HEK293 (cell line): ENCODE results near the gene HOTAIR.

Experiments used
- CTCF ChIA-PET: fragments of 350-600 bp; formaldehyde crosslinking; extraction: SDS; loops from one replicate; lab custom pipeline; 2021; ENCODE audit warnings: antibody characterized with exemption; lab: Yijun Ruan, JAX
- POLR2A ChIA-PET: fragments of 300-600 bp; formaldehyde crosslinking; extraction: SDS; loops from one replicate; lab custom pipeline; 2020; ENCODE audit warnings: antibody characterized with exemption, inconsistent platforms; lab: Yijun Ruan, JAX
- H3K27ac ChIP-seq: fragments of 200-500 bp; sonication (Bioruptor generic); 2 replicates; pipeline ENCODE4 v1.5.1; 2014; ENCODE audit warnings: low read depth, low read length, control low read depth, inconsistent platforms; ENCODE audit errors: extremely low read depth
- H3K36me3 ChIP-seq, 2 experiments: fragments of 200-500 bp in 1 of 2; sonication (Bioruptor generic) in 1 of 2; 1 replicate in 1 of 2; 2 replicates in 1 of 2; pipeline ENCODE4 v1.5.1; 2014 to 2017; ENCODE audit warnings: inconsistent platforms in 2 of 2, low read length in 2 of 2; ENCODE audit not compliant: control insufficient read depth in 2 of 2, insufficient read depth in 1 of 2
- H3K4me1 ChIP-seq: fragments of 200-500 bp; sonication (Bioruptor generic); 2 replicates; pipeline ENCODE4 v1.5.1; 2014; ENCODE audit warnings: mild to moderate bottlenecking, low read length, inconsistent platforms; ENCODE audit not compliant: control insufficient read depth, insufficient read depth
- H3K4me3 ChIP-seq: 2 replicates; pipeline ENCODE4 v1.5.1; 2011; ENCODE audit warnings: low read depth, mild to moderate bottlenecking, control low read depth, low read length, moderate library complexity
- H3K9me3 ChIP-seq: fragments of 200-500 bp; sonication (Bioruptor generic); 2 replicates; pipeline ENCODE4 v1.5.1; 2014; ENCODE audit warnings: low read depth, low read length, inconsistent platforms; ENCODE audit not compliant: control insufficient read depth, insufficient read depth
- GLI4 ChIP-seq: fragments of 450-650 bp; formaldehyde crosslinking; IDR thresholded peaks from 2 replicates; pipeline ENCODE4 v1.5.1; 2016; ENCODE audit warnings: missing biosample characterization, missing genetic modification characterization
- GLIS1 ChIP-seq: fragments of 450-650 bp; formaldehyde crosslinking; IDR thresholded peaks from 2 replicates; pipeline ENCODE4 v1.5.1; 2016; ENCODE audit warnings: missing biosample characterization, missing genetic modification characterization
- HOXA7 ChIP-seq: sonication (generic); formaldehyde crosslinking; IDR thresholded peaks from 2 replicates; pipeline ENCODE4 v1.8.1; 2022; ENCODE audit warnings: missing genetic modification reagents, borderline replicate concordance
- HOXD13 ChIP-seq: sonication (generic); formaldehyde crosslinking; IDR thresholded peaks from 2 replicates; pipeline ENCODE4 v1.8.0; 2022; ENCODE audit warnings: missing genetic modification reagents, borderline replicate concordance
- PRDM10 ChIP-seq: fragments of 450-650 bp; formaldehyde crosslinking; IDR thresholded peaks from 2 replicates; pipeline ENCODE4 v1.5.1; 2016; ENCODE audit warnings: missing biosample characterization, missing genetic modification characterization
- SCRT2 ChIP-seq: fragments of 450-650 bp; formaldehyde crosslinking; IDR thresholded peaks from 2 replicates; pipeline ENCODE4 v1.5.1; 2016; ENCODE audit warnings: missing biosample characterization, missing genetic modification characterization
- SP7 ChIP-seq: fragments of 450-650 bp; formaldehyde crosslinking; IDR thresholded peaks from 2 replicates; pipeline ENCODE4 v1.5.1; 2016; ENCODE audit warnings: missing biosample characterization, missing genetic modification characterization
- TRIM28 ChIP-seq: IDR thresholded peaks from 2 replicates; pipeline ENCODE4 v1.6.1; 2011; ENCODE audit warnings: low read length, control low read depth, borderline replicate concordance
- ZBTB17 ChIP-seq: fragments of 450-650 bp; formaldehyde crosslinking; IDR thresholded peaks from 2 replicates; pipeline ENCODE4 v1.5.1; 2016; ENCODE audit warnings: missing biosample characterization, missing genetic modification characterization
- ZFP3 ChIP-seq: fragments of 450-650 bp; formaldehyde crosslinking; IDR thresholded peaks from 2 replicates; pipeline ENCODE4 v1.5.1; 2016; ENCODE audit warnings: low read depth, missing biosample characterization, missing genetic modification characterization
- ZNF138 ChIP-seq: fragments of 450-650 bp; formaldehyde crosslinking; IDR thresholded peaks from 2 replicates; pipeline ENCODE4 v1.5.1; 2016; ENCODE audit warnings: missing biosample characterization, missing genetic modification characterization, borderline replicate concordance
- ZNF169 ChIP-seq: fragments of 450-650 bp; formaldehyde crosslinking; IDR thresholded peaks from 2 replicates; pipeline ENCODE4 v1.5.1; 2016; ENCODE audit warnings: missing biosample characterization, missing genetic modification characterization
- ZNF184 ChIP-seq: fragments of 450-650 bp; IDR thresholded peaks from 2 replicates; pipeline ENCODE4 v1.5.1; 2018; ENCODE audit warnings: missing biosample characterization, mild to moderate bottlenecking, missing genetic modification characterization
- ZNF214 ChIP-seq: fragments of 450-650 bp; formaldehyde crosslinking; IDR thresholded peaks from 2 replicates; pipeline ENCODE4 v1.5.1; 2017; ENCODE audit warnings: missing biosample characterization, mild to moderate bottlenecking, missing genetic modification characterization, borderline replicate concordance
- ZNF221 ChIP-seq: fragments of 450-650 bp; formaldehyde crosslinking; IDR thresholded peaks from 2 replicates; pipeline ENCODE4 v1.5.1; 2017; ENCODE audit warnings: missing biosample characterization, missing genetic modification characterization, borderline replicate concordance
- ZNF239 ChIP-seq: fragments of 450-650 bp; formaldehyde crosslinking; IDR thresholded peaks from 2 replicates; pipeline ENCODE4 v1.5.1; 2016; ENCODE audit warnings: missing biosample characterization, missing genetic modification characterization
- ZNF248 ChIP-seq: fragments of 450-650 bp; formaldehyde crosslinking; IDR thresholded peaks from 2 replicates; pipeline ENCODE4 v1.5.1; 2017; ENCODE audit warnings: missing biosample characterization, missing genetic modification characterization
- ZNF302 ChIP-seq: fragments of 450-650 bp; formaldehyde crosslinking; IDR thresholded peaks from 2 replicates; pipeline ENCODE4 v1.5.1; 2016; ENCODE audit warnings: missing biosample characterization, missing genetic modification characterization, low read depth
- ZNF521 ChIP-seq: fragments of 450-650 bp; formaldehyde crosslinking; IDR thresholded peaks from 2 replicates; pipeline ENCODE4 v1.5.1; 2017; ENCODE audit warnings: missing biosample characterization, mild to moderate bottlenecking, missing genetic modification characterization
- ZNF558 ChIP-seq: fragments of 450-650 bp; formaldehyde crosslinking; IDR thresholded peaks from 2 replicates; pipeline ENCODE4 v1.5.1; 2016; ENCODE audit warnings: missing biosample characterization, missing genetic modification characterization
- ZNF610 ChIP-seq: fragments of 450-650 bp; formaldehyde crosslinking; IDR thresholded peaks from 2 replicates; pipeline ENCODE4 v1.5.1; 2016; ENCODE audit warnings: missing biosample characterization, missing genetic modification characterization, borderline replicate concordance
- ZNF626 ChIP-seq: fragments of 450-650 bp; sonication (Bioruptor Pico); formaldehyde crosslinking; IDR thresholded peaks from 2 replicates; pipeline ENCODE4 v1.5.1; 2018; ENCODE audit warnings: missing biosample characterization, missing genetic modification characterization, inconsistent platforms
- ZNF830 ChIP-seq: fragments of 450-650 bp; IDR thresholded peaks from 2 replicates; pipeline ENCODE4 v1.5.0; 2018; ENCODE audit warnings: missing biosample characterization, missing genetic modification characterization, low read depth, mild to moderate bottlenecking, moderate library complexity
- ZNF843 ChIP-seq: fragments of 450-650 bp; formaldehyde crosslinking; IDR thresholded peaks from 2 replicates; pipeline ENCODE4 v1.5.1; 2016; ENCODE audit warnings: missing biosample characterization, missing genetic modification characterization
- ZXDB ChIP-seq: fragments of 450-650 bp; formaldehyde crosslinking; IDR thresholded peaks from 2 replicates; pipeline ENCODE4 v1.5.1; 2016; ENCODE audit warnings: missing biosample characterization, missing genetic modification characterization
- TF ChIP-seq, protein P1 (sequence below): fragments of 450-650 bp; formaldehyde crosslinking; IDR thresholded peaks from 2 replicates; pipeline ENCODE4 v1.5.1; 2017; ENCODE audit warnings: missing biosample characterization, missing genetic modification characterization
- TF ChIP-seq, protein P2 (sequence below): IDR thresholded peaks from 2 replicates; pipeline ENCODE4 v1.6.1; 2011; ENCODE audit warnings: mild to moderate bottlenecking, low read depth, low read length, borderline replicate concordance
- TF ChIP-seq, protein P3 (sequence below): fragments of 450-650 bp; formaldehyde crosslinking; IDR thresholded peaks from 2 replicates; pipeline ENCODE4 v1.5.1; 2016; ENCODE audit warnings: missing biosample characterization, missing genetic modification characterization

Gene HOTAIR

GRCh38 chr12:53942467-53942997 is 32.2 kb downstream of the HOTAIR start:
- H3K9me3 ChIP-seq: no peaks in the 10 kb centered on the region
- peaks cover 0 to 22% of the 10 kb centered on the region in 2 experiments; a peak in 1 of 3 replicates for H3K36me3 ChIP-seq
- H3K4me1 ChIP-seq: peaks cover 6% of the 10 kb centered on the region; the same call in 1 of the 2 replicates
- no peak overlapping the region for H3K4me3 ChIP-seq
- H3K27ac ChIP-seq: no peak overlapping the region
- POLR2A ChIA-PET: no interaction called here
- TF ChIP-seq ZNF138 (tag by site-specific recombination) (no peak), ZNF830 (tag by site-specific recombination) (no peak), ZNF558 (no peak), PRDM10 (peak; percentile 99), ZNF610 (tag by site-specific recombination) (no peak)
- TF ChIP-seq, protein P1, sequence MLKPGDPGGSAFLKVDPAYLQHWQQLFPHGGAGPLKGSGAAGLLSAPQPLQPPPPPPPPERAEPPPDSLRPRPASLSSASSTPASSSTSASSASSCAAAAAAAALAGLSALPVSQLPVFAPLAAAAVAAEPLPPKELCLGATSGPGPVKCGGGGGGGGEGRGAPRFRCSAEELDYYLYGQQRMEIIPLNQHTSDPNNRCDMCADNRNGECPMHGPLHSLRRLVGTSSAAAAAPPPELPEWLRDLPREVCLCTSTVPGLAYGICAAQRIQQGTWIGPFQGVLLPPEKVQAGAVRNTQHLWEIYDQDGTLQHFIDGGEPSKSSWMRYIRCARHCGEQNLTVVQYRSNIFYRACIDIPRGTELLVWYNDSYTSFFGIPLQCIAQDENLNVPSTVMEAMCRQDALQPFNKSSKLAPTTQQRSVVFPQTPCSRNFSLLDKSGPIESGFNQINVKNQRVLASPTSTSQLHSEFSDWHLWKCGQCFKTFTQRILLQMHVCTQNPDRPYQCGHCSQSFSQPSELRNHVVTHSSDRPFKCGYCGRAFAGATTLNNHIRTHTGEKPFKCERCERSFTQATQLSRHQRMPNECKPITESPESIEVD (tag by site-specific recombination): no peak
- CTCF ChIA-PET: interaction anchor here (0.7 kb wide), 1 partner anchor 197 kb away, joined by 3 read pairs; no protein-coding TSS in a partner anchor

GRCh38 chr12:53941750-53942149 is 33.0 kb downstream of the HOTAIR start:
- H3K4me3 ChIP-seq: no peak overlapping the region
- H3K36me3 ChIP-seq: peaks cover 0 to 22% of the 10 kb centered on the region in 2 experiments; a peak in 1 of 3 replicates
- no peaks in the 10 kb centered on the region for H3K9me3 ChIP-seq
- H3K27ac ChIP-seq: peak overlapping the region; percentile 37; the same call in 1 of the 2 replicates
- ChIA-PET CTCF (interaction anchor here (0.7 to 1.9 kb wide), 3 partner anchors 10 to 185 kb away, joined by 3 to 9 read pairs (median 4); no protein-coding TSS in a partner anchor), POLR2A (interaction anchor here (1.1 kb wide), 1 partner anchor 23 kb away, joined by 3 read pairs; no protein-coding TSS in a partner anchor)
- H3K4me1 ChIP-seq: peaks cover 6% of the 10 kb centered on the region; the same call in 1 of the 2 replicates
- TF ChIP-seq ZNF610 (tag by site-specific recombination): no peak
- TF ChIP-seq ZNF302: no peak
- no peak for TF ChIP-seq HOXA7 (CRISPR knock-in tag)
- peak; percentile 50 for TF ChIP-seq ZBTB17 (tag by site-specific recombination)
- TF ChIP-seq, protein P2, sequence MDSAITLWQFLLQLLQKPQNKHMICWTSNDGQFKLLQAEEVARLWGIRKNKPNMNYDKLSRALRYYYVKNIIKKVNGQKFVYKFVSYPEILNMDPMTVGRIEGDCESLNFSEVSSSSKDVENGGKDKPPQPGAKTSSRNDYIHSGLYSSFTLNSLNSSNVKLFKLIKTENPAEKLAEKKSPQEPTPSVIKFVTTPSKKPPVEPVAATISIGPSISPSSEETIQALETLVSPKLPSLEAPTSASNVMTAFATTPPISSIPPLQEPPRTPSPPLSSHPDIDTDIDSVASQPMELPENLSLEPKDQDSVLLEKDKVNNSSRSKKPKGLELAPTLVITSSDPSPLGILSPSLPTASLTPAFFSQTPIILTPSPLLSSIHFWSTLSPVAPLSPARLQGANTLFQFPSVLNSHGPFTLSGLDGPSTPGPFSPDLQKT: no peak
- no peak for TF ChIP-seq ZFP3 (tag by site-specific recombination)
- TF ChIP-seq SCRT2 (tag by site-specific recombination): 0 out of 2 replicates have a peak, but pooled peaks have one; percentile 18
- TF ChIP-seq, protein P3, sequence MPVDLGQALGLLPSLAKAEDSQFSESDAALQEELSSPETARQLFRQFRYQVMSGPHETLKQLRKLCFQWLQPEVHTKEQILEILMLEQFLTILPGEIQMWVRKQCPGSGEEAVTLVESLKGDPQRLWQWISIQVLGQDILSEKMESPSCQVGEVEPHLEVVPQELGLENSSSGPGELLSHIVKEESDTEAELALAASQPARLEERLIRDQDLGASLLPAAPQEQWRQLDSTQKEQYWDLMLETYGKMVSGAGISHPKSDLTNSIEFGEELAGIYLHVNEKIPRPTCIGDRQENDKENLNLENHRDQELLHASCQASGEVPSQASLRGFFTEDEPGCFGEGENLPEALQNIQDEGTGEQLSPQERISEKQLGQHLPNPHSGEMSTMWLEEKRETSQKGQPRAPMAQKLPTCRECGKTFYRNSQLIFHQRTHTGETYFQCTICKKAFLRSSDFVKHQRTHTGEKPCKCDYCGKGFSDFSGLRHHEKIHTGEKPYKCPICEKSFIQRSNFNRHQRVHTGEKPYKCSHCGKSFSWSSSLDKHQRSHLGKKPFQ (tag by site-specific recombination): no peak
- TF ChIP-seq ZNF239 (tag by site-specific recombination): no peak
- TF ChIP-seq ZNF626 (tag by site-specific recombination): no peak
- no peak for TF ChIP-seq SP7 (tag by site-specific recombination)
- no peak for TF ChIP-seq TRIM28
- TF ChIP-seq GLIS1 (tag by site-specific recombination): no peak
- no peak for TF ChIP-seq ZNF184
- no peak for TF ChIP-seq ZNF248 (tag by site-specific recombination)
- no peak for TF ChIP-seq ZNF521 (tag by site-specific recombination)
- TF ChIP-seq ZNF214 (tag by site-specific recombination): no peak
- TF ChIP-seq ZXDB: no peak
- no peak for TF ChIP-seq ZNF843 (tag by site-specific recombination)
- TF ChIP-seq ZNF221 (tag by site-specific recombination): no peak
- no peak for TF ChIP-seq ZNF169 (tag by site-specific recombination)
- no peak for TF ChIP-seq HOXD13 (CRISPR knock-in tag)
- TF ChIP-seq GLI4 (tag by site-specific recombination): no peak
